Ascending aorta (tissue), 2 donors: Measurements from ENCODE around the gene OR8U1. TPM values are rescaled to one million over a fixed set of nuclear protein-coding genes. Genes with fewer than 3 reads are reported as not detected.

ENCODE experiments used
- DNase-seq, 2 donors: peaks; one replicate each; pipeline ENCODE4 v3.0.0-alpha.2; 2019; ENCODE audit warnings: low spot score in 2 of 2
- H3K27ac ChIP-seq, 2 donors: fragments of 200-600 bp; sonication (generic); one replicate each; pipeline ENCODE4 v1.5.1; 2016 to 2017; ENCODE audit warnings: mild to moderate bottlenecking in 1 of 2
- H3K27me3 ChIP-seq: fragments of 200-600 bp; sonication (generic); one replicate; pipeline ENCODE4 v1.5.1; 2017
- H3K36me3 ChIP-seq, 2 donors: fragments of 200-600 bp; sonication (generic); one replicate each; pipeline ENCODE4 v1.5.1; 2016
- H3K4me1 ChIP-seq, 2 donors: fragments of 200-600 bp; sonication (generic); one replicate each; pipeline ENCODE4 v1.5.1; 2016 to 2017; ENCODE audit warnings: mild to moderate bottlenecking in 1 of 2
- H3K4me3 ChIP-seq, 2 donors: fragments of 200-600 bp; sonication (generic); one replicate each; pipeline ENCODE4 v1.5.1; 2016 to 2017; ENCODE audit warnings: mild to moderate bottlenecking in 1 of 2
- H3K9me3 ChIP-seq, 2 donors: fragments of 200-600 bp; sonication (generic); one replicate each; pipeline ENCODE4 v1.5.1; 2016
- CTCF ChIP-seq, 3 experiments: fragments of 200-600 bp in 2 of 3; fragments of 450-650 bp in 1 of 3; sonication (generic) in 2 of 3; IDR thresholded peaks; one replicate each; pipeline ENCODE4 v1.5.1; 2016 to 2019; ENCODE audit warnings: antibody characterized with exemption in 3 of 3, mild to moderate bottlenecking in 1 of 3, moderate library complexity in 1 of 3
- intact Hi-C: fragments of 100-400 bp; cut with DNase I; formaldehyde crosslinking; loops from one replicate; pipeline ENCODE4 v1.15.1; 2023
- total RNA-seq: library from RNA; depleted of rRNA; stranded (reverse); fragments of >200 nt; gene quantifications from one replicate; pipeline ENCODE4 v1.1.0, GENCODE V29; 2016

Gene OR8U1
- total RNA-seq, 1 donor from 2014 or later = not detected

- H3K4me1 ChIP-seq = no peaks in the 10 kb centered on the region
- no peak for TF ChIP-seq CTCF (IDR thresholded peaks at IDR 0.05)
- no peaks in the 10 kb centered on the region for H3K36me3 ChIP-seq
- intact Hi-C loops = no loop called here
- no peaks in the 10 kb centered on the region for H3K27me3 ChIP-seq
- DNase-seq = no peak
- no peak overlapping the region for H3K4me3 ChIP-seq
- no peaks in the 10 kb centered on the region for H3K9me3 ChIP-seq
- no peak overlapping the region for H3K27ac ChIP-seq
Measured at GRCh38 chr11:56410801-56411200, 35.4 kb downstream of the OR8U1 start.

GRCh38 chr11:56412396-56412795, 37.0 kb downstream of the OR8U1 start, which contains the start of gene OR5AL1:
TSS of gene OR5AL1 (plus strand) at chr11:56412696.
- Histone ChIP-seq H3K4me3 (no peak within 1 kb of the TSS), H3K27ac (no peak within 1 kb of the TSS), H3K9me3 (no peaks in the 10 kb centered on the region), H3K4me1 (no peaks in the 10 kb centered on the region), H3K36me3 (no peaks in the 10 kb centered on the region), H3K27me3 (no peaks in the 10 kb centered on the region)
- intact Hi-C loops = no loop called here
- TF ChIP-seq CTCF (IDR thresholded peaks at IDR 0.05) = no peak
- DNase-seq = no peak

Other genes with a start within 250 kb of the OR8U1 start
- gene OR8J3, start 235.4 kb upstream of the OR8U1 start, total RNA-seq = not detected
- not detected for gene OR8K5, start 215.3 kb upstream of the OR8U1 start, total RNA-seq
- gene OR5J2, start 199.0 kb upstream of the OR8U1 start, total RNA-seq = not detected
- not detected for gene OR5T2, start 141.4 kb upstream of the OR8U1 start, total RNA-seq
- not detected for gene OR5T3, start 123.4 kb upstream of the OR8U1 start, total RNA-seq
- not detected for gene OR5T1, start 101.5 kb upstream of the OR8U1 start, total RNA-seq
- gene OR8H1, start 83.4 kb upstream of the OR8U1 start, total RNA-seq = not detected
- not detected for gene OR8K3, start 60.5 kb upstream of the OR8U1 start, total RNA-seq
- not detected for gene OR8K1, start 29.6 kb upstream of the OR8U1 start, total RNA-seq
- gene OR8J1, start 21.3 kb upstream of the OR8U1 start, total RNA-seq = not detected
- not detected for gene OR5AL1, start 37.1 kb downstream of the OR8U1 start, total RNA-seq
- gene OR5M3, start 97.7 kb downstream of the OR8U1 start, total RNA-seq = not detected
- not detected for gene OR5M8, start 115.7 kb downstream of the OR8U1 start, total RNA-seq
- not detected for gene OR5M11, start 167.6 kb downstream of the OR8U1 start, total RNA-seq
- gene OR5M10, start 202.1 kb downstream of the OR8U1 start, total RNA-seq = not detected
- gene OR5M1, start 239.2 kb downstream of the OR8U1 start, total RNA-seq = not detected